ENCODE results near the gene RPL10. TPM values are rescaled to one million over a fixed set of nuclear protein-coding genes. Genes with fewer than 3 reads are reported as not detected.

The RPL10 gene
- 5,163 and 5,241 TPM in 2 replicates for total RNA-seq

GRCh38 chrX:154397888-154398667, at the start of gene RPL10:
Gene RPL10 (plus strand): TSS chrX:154398377. CDS start chrX:154398520, 143 bp downstream.

GRCh38 chrX:154374313-154375155, 23.6 kb upstream of the RPL10 start, which contains the start of gene FLNA:
Gene FLNA (minus strand): TSS chrX:154374634. CDS start chrX:154371245, 3,389 bp downstream.

DNA sequence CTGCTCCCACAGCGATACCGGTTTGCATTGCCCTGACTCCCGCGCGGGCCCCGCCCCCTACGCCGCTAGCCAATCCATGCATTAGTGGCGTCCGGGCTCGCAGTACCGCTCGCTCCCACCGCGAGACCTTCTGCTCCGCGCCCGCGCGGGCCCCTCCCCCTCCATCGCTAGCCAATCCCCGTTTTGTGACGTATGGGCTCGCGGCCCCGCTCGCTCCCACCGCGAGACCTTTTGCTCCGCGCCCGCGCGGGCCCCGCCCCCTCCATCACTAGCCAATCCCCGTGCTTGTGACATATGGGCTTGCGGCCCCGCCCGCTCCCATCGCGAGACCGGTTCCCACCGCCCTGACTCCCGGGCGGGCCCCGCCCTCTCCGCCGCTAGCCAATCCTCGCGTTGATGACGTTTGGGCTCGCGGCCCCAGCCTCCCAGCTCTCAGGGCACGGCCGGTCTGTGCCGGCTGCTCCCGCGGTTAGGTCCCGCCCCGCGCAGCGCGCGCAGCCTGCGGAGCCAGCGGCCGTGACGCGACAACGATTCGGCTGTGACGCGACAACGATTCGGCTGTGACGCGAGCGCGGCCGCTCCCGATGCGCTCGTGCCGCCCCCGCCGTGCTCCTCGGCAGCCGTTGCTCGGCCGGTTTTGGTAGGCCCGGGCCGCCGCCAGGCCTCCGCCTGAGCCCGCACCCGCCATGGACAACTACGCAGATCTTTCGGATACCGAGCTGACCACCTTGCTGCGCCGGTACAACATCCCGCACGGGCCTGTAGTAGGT, 19.2 kb upstream of the RPL10 start, which contains the start of gene EMD:
Gene EMD, plus strand, starts transcription at position 497 of the 770 bp plus-strand sequence. Its CDS starts 190 bp downstream, at position 687.

DNA sequence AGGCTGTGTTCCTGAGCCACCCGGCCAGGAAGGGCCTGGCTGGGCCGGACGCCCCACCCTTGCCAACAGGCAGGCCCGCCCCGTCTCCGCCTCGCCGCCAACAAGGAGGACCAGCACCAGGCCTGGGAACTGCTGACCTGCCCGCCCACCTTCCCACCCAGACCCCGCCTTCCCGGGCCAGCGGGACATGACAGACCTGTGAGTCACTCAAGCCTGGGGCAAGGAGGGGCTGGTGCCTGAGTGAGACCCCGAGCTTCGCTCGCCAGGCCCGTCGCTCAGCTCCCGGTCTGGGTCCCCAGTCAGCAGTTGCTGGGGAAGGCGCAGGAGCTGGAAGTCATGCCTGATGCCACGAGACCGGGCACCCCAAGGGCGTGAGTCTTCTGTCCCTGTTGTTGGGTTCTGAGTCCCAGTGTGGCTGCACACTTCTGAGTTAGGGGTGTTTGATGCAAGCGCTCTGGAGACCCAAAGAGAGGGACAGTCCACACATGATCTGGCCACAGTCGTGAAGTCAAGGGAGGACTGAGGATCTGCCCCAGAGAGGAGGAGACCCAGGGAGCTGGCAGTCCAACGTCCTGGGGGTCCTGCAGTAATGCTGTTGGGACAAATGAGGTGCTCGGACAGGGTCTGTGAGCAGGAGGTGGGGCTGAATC, 11.2 kb downstream of the RPL10 start, which contains the start of gene DNASE1L1:
Gene DNASE1L1, minus strand, starts transcription at position 33 of the 650 bp plus-strand sequence. CDS start 3,686 bp downstream, outside the sequence.

GRCh38 chrX:154428176-154429171, 30.3 kb downstream of the RPL10 start, which contains the start of gene ATP6AP1:
Gene ATP6AP1 (plus strand): TSS chrX:154428677. CDS start chrX:154428693, 16 bp downstream.

GRCh38 chrX:154436983-154437752, 39.0 kb downstream of the RPL10 start, which contains the start of gene GDI1:
Gene GDI1 (plus strand): TSS chrX:154437154. CDS start chrX:154437255, 101 bp downstream.

DNA sequence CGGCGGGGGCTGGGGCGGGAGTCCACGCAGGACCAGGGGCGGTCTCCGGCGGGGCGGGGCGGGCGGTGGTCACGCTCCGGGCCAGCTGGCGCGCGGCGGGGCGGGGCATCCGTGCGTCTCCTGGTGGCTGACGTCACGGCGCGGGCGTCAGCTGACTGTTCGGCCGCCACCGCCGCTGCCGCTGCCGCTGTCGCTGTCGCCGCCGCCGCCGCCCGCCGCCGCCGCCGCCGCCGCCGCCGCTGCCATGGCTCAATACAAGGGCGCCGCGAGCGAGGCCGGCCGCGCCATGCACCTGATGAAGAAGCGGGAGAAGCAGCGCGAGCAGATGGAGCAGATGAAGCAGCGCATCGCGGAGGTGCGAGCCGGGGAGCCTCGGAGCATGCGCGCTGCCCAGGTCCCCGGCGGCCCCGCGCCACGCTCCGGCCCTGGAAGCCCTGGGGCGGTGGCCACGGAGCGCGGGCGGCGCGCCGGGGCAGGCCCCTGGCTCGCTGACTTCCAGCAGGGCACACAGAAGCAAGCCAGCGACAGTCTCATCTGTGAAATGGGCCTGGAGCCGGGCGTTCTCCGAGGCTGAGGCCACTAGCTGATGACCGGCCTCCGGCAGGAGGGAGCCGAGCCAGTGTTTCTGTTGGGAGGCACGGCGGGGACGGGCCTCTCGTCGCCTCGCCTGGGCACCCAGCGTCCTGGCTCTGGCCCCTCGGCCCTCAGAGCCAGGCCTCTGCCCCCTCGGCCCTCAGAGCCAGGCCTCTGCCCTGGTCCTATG, 46.0 kb downstream of the RPL10 start, which contains the start of gene FAM50A:
Gene FAM50A, plus strand, starts transcription at position 150 of the 763 bp plus-strand sequence. Its CDS starts 95 bp downstream, at position 245.

Other genes starting within 250 kb of the RPL10 start
- gene OPN1MW, start 215.8 kb upstream of the RPL10 start, total RNA-seq: not detected in 2 replicates
- not detected in 2 replicates for gene OPN1MW2, start 178.6 kb upstream of the RPL10 start, total RNA-seq
- not detected in 2 replicates for gene OPN1MW3, start 140.8 kb upstream of the RPL10 start, total RNA-seq
- gene TEX28, start 103.3 kb upstream of the RPL10 start, total RNA-seq: not detected in 2 replicates
- gene TKTL1, start 102.6 kb upstream of the RPL10 start, total RNA-seq: not detected in 2 replicates
- gene FLNA, start 23.7 kb upstream of the RPL10 start, total RNA-seq: 2,491 and 2,888 TPM in 2 replicates
- gene EMD, start 19.1 kb upstream of the RPL10 start, total RNA-seq: 53.0 and 59.8 TPM in 2 replicates
- 32.3 and 68.7 TPM in 2 replicates for gene DNASE1L1, start 10.9 kb downstream of the RPL10 start, total RNA-seq
- gene TAFAZZIN, start 13.2 kb downstream of the RPL10 start, total RNA-seq: 23.5 and 31.4 TPM in 2 replicates
- gene ATP6AP1, start 30.3 kb downstream of the RPL10 start, total RNA-seq: 45.0 and 81.4 TPM in 2 replicates
- 74.0 and 80.7 TPM in 2 replicates for gene GDI1, start 38.8 kb downstream of the RPL10 start, total RNA-seq
- 34.7 and 46.1 TPM in 2 replicates for gene FAM50A, start 45.8 kb downstream of the RPL10 start, total RNA-seq
- 19.6 and 26.1 TPM in 2 replicates for gene PLXNA3, start 59.9 kb downstream of the RPL10 start, total RNA-seq
- 18.4 and 23.7 TPM in 2 replicates for gene LAGE3, start 80.9 kb downstream of the RPL10 start, total RNA-seq
- 49.4 and 62.1 TPM in 2 replicates for gene UBL4A, start 88.2 kb downstream of the RPL10 start, total RNA-seq
- gene SLC10A3, start 92.3 kb downstream of the RPL10 start, total RNA-seq: 25.7 and 33.6 TPM in 2 replicates
- gene FAM3A, start 117.9 kb downstream of the RPL10 start, total RNA-seq: 28.8 and 51.0 TPM in 2 replicates
- gene G6PD, start 148.5 kb downstream of the RPL10 start, total RNA-seq: 70.2 and 95.5 TPM in 2 replicates
- gene IKBKG, start 149.2 kb downstream of the RPL10 start, total RNA-seq: 15.5 and 17.6 TPM in 2 replicates
- gene CTAG1A, start 186.8 kb downstream of the RPL10 start, total RNA-seq: not detected in 2 replicates
- gene CTAG1B, start 220.9 kb downstream of the RPL10 start, total RNA-seq: not detected in 2 replicates